ENCODE results near the gene PRR23E. TPM values are rescaled to one million over a fixed set of nuclear protein-coding genes. Genes with fewer than 3 reads are reported as not detected.

Gene PRR23E
- total and polyA plus RNA-seq, 10 of the 15 experiments (the other 5 are each of a cell fraction or from before 2014, with no cell fraction given), result not detected

GRCh38 chr3:127152684-127153505 is 40.0 kb upstream of the PRR23E start:
- CTCF ChIA-PET, result no interaction called here
- Histone ChIP-seq H3K27ac (ENCODE audit: control insufficient read depth, insufficient read depth) (no peak overlapping the region), H3K4me2 (ENCODE audit: control insufficient read depth, insufficient read depth) (no peak overlapping the region), H3K27me3 (replicated peaks in 1 of 2; ENCODE audit: control insufficient read depth in 2 of 2, insufficient read depth in 2 of 2, low read length in 1 of 2) (no peaks in the 10 kb centered on the region), H3K36me3 (ENCODE audit: control insufficient read depth in 2 of 2, insufficient read depth in 2 of 2, low read length in 1 of 2) (no peaks in the 10 kb centered on the region), H3K9ac (ENCODE audit: control insufficient read depth, insufficient read depth, low read length) (no peak overlapping the region), H2AFZ (ENCODE audit: control insufficient read depth, low read depth, low read length) (no peak overlapping the region), H3K4me3 (no peak overlapping the region), H3K9me3 (replicated peaks; ENCODE audit: control insufficient read depth, insufficient read depth, low read length) (no peaks in the 10 kb centered on the region; the same call in 2 of the 3 replicates), H3K4me1 (ENCODE audit: control insufficient read depth, insufficient read depth, low read length) (no peaks in the 10 kb centered on the region), H4K20me1 (ENCODE audit: control insufficient read depth, insufficient read depth) (no peaks in the 10 kb centered on the region), H3K79me2 (ENCODE audit: control insufficient read depth, insufficient read depth, low read length) (no peaks in the 10 kb centered on the region)
- TF ChIP-seq ZBTB33 (IDR thresholded peaks at IDR 0.05) (no peak), TCF3 (IDR thresholded peaks at IDR 0.05; ENCODE audit: borderline replicate concordance, insufficient read depth, low read depth, low read length) (no peak), RFX5 (IDR thresholded peaks at IDR 0.05; ENCODE audit: low read depth, low read length) (no peak), ZBTB11 (CRISPR knock-in tag; IDR thresholded peaks at IDR 0.05) (no peak), PML (IDR thresholded peaks at IDR 0.05; ENCODE audit: low read length) (no peak), ATF3 (IDR thresholded peaks at IDR 0.05; ENCODE audit: borderline replicate concordance, extremely low read depth, low read depth, low read length) (no peak), TARDBP (IDR thresholded peaks at IDR 0.05; ENCODE audit: borderline replicate concordance) (no peak), NBN (IDR thresholded peaks at IDR 0.05) (no peak), RB1 (IDR thresholded peaks at IDR 0.05; ENCODE audit: borderline replicate concordance) (no peak), BMI1 (IDR thresholded peaks at IDR 0.05; ENCODE audit: borderline replicate concordance) (no peak), JUNB (IDR thresholded peaks at IDR 0.05) (no peak), MAX (IDR thresholded peaks at IDR 0.05; ENCODE audit: low read depth, low read length) (no peak), BHLHE40 (IDR thresholded peaks at IDR 0.05; ENCODE audit: borderline replicate concordance in 1 of 2, low read depth in 2 of 2, low read length in 1 of 2) (no peak)
- no TSS peak for BruUV-seq (replicated peaks)
- WGBS (ENCODE audit: insufficient coverage, insufficient replicate concordance, low lambda C conversion rate, missing lambda C conversion rate), result 9% methylated on average over 10 of the region's 10 CpGs
- SMC1A ChIA-PET (ENCODE audit: uncharacterized antibody, unreplicated experiment), result no interaction called here
- ATAC-seq (no peak), FAIRE-seq (no peak), DNase-seq (ENCODE audit: low read depth, low spot score) (no peak)
- POLR2A ChIA-PET, result no interaction called here
- in situ Hi-C loops (cut with MboI) (no loop called here), intact Hi-C loops (cut with micrococcal nuclease; ENCODE audit: unreplicated experiment) (no loop called here)
- RAD21 ChIA-PET (ENCODE audit: unreplicated experiment), result interaction anchor here (1.3 kb wide), 1 partner anchor 63 kb away, joined by 3 read pairs; no protein-coding TSS in a partner anchor
